IMR-90 (cell line): ENCODE data around the gene ACOT12. TPM values are rescaled to one million over a fixed set of nuclear protein-coding genes. Genes with fewer than 3 reads are reported as not detected.
"Not testable (repeated sequence)": the region's sequence is repeated elsewhere in the genome, so short reads cannot be mapped to it uniquely, and the experiment has no call there.

Experiments used
- ATAC-seq: fragments of 200-7000 bp; cut with Tn5 transposase; 2 replicates; pipeline ENCODE4 v1.9.1; 2020; ENCODE audit warnings: low read depth, mild to moderate bottlenecking, moderate library complexity
- BruUV-seq: library from RNA; stranded (reverse); fragments of 400-500 nt; replicated peaks from 2 replicates; lab custom pipeline; 2021; lab: Mats Ljungman, UMichigan
- CTCF ChIA-PET: fragments of 300-600 bp; formaldehyde crosslinking; extraction: SDS; loops from one replicate; lab custom pipeline; 2021; ENCODE audit warnings: antibody characterized with exemption; lab: Yijun Ruan, JAX
- POLR2A ChIA-PET: fragments of 300-600 bp; sonication (Branson Sonifier 250); formaldehyde crosslinking; loops from one replicate; lab custom pipeline; 2022; ENCODE audit warnings: antibody characterized with exemption; ENCODE audit not compliant: unreplicated experiment; lab: Charles Lee
- DNase-seq: peaks from one replicate; pipeline ENCODE4 v3.0.0; 2013
- H2AFZ ChIP-seq: replicated peaks from 2 replicates; pipeline ENCODE3; 2013; ENCODE audit warnings: low read length, mild to moderate bottlenecking; ENCODE audit not compliant: poor library complexity
- H2AK5ac ChIP-seq: 2 replicates; pipeline ENCODE4 v1.6.1; 2013; ENCODE audit warnings: low read depth, low read length, inconsistent platforms
- H2AK9ac ChIP-seq: replicated peaks from 2 replicates; pipeline ENCODE3; 2013; ENCODE audit warnings: mild to moderate bottlenecking, low read depth, low read length, moderate library complexity; ENCODE audit not compliant: poor library complexity
- H2BK120ac ChIP-seq: 2 replicates; pipeline ENCODE4 v1.6.1; 2013; ENCODE audit warnings: low read depth, low read length, inconsistent platforms
- H2BK15ac ChIP-seq: 3 replicates; pipeline ENCODE4 v1.6.1; 2013; ENCODE audit warnings: low read depth, low read length, inconsistent platforms
- H2BK20ac ChIP-seq: 2 replicates; pipeline ENCODE4 v1.6.1; 2013; ENCODE audit warnings: low read depth, mild to moderate bottlenecking, inconsistent platforms, low read length, moderate library complexity
- H2BK5ac ChIP-seq: 2 replicates; pipeline ENCODE4 v1.6.1; 2013; ENCODE audit warnings: mild to moderate bottlenecking, low read depth, low read length, inconsistent platforms; ENCODE audit not compliant: poor library complexity, severe bottlenecking
- H3K14ac ChIP-seq: replicated peaks from 2 replicates; pipeline ENCODE4 v1.6.1; 2013; ENCODE audit warnings: low read depth, low read length, inconsistent platforms
- H3K18ac ChIP-seq: 2 replicates; pipeline ENCODE4 v1.6.1; 2013; ENCODE audit warnings: low read depth, low read length, control low read depth
- H3K23ac ChIP-seq: 2 replicates; pipeline ENCODE4 v1.6.1; 2013; ENCODE audit warnings: low read depth, low read length, inconsistent platforms
- H3K27ac ChIP-seq: 2 replicates; pipeline ENCODE4 v1.5.1; 2013; ENCODE audit warnings: mild to moderate bottlenecking, control low read depth, low read length; ENCODE audit not compliant: insufficient read depth
- H3K27me3 ChIP-seq: 2 replicates; pipeline ENCODE4 v1.6.1; 2013; ENCODE audit warnings: low read length; ENCODE audit not compliant: control insufficient read depth, insufficient read depth
- H3K36me3 ChIP-seq: 2 replicates; pipeline ENCODE4 v1.6.1; 2013; ENCODE audit warnings: low read length, mixed read lengths; ENCODE audit not compliant: control insufficient read depth, insufficient read depth
- H3K4ac ChIP-seq: 2 replicates; pipeline ENCODE4 v1.6.1; 2013; ENCODE audit warnings: low read depth, low read length, inconsistent platforms
- H3K4me1 ChIP-seq: 2 replicates; pipeline ENCODE4 v1.6.1; 2013; ENCODE audit warnings: low read length, mixed read lengths; ENCODE audit not compliant: control insufficient read depth, insufficient read depth
- H3K4me2 ChIP-seq: 2 replicates; pipeline ENCODE4 v1.6.1; 2013; ENCODE audit warnings: low read depth, mild to moderate bottlenecking, control low read depth, low read length, moderate library complexity
- H3K4me3 ChIP-seq: 2 replicates; pipeline ENCODE4 v1.5.1; 2013; ENCODE audit warnings: low read depth, mild to moderate bottlenecking, control low read depth, low read length, moderate library complexity; ENCODE audit not compliant: insufficient read depth
- H3K56ac ChIP-seq: 2 replicates; pipeline ENCODE4 v1.6.1; 2013; ENCODE audit warnings: low read length, inconsistent platforms; ENCODE audit not compliant: insufficient read depth; ENCODE audit errors: extremely low read depth
- H3K79me1 ChIP-seq, 2 experiments: 2 replicates each; pipeline ENCODE4 v1.6.1; 2013; ENCODE audit warnings: low read length in 2 of 2, inconsistent platforms in 1 of 2, low read depth in 1 of 2
- H3K9ac ChIP-seq: 2 replicates; pipeline ENCODE4 v1.6.1; 2013; ENCODE audit warnings: low read depth, low read length, control low read depth
- H3K9me1 ChIP-seq: 2 replicates; pipeline ENCODE4 v1.6.1; 2013; ENCODE audit warnings: low read length, inconsistent platforms; ENCODE audit not compliant: insufficient read depth
- H3K9me3 ChIP-seq: 2 replicates; pipeline ENCODE4 v1.6.1; 2013; ENCODE audit warnings: low read length; ENCODE audit not compliant: control insufficient read depth, insufficient read depth
- H4K20me1 ChIP-seq: 2 replicates; pipeline ENCODE4 v1.6.1; 2013; ENCODE audit warnings: low read length, inconsistent platforms; ENCODE audit not compliant: insufficient read depth
- H4K5ac ChIP-seq: 2 replicates; pipeline ENCODE4 v1.6.1; 2013; ENCODE audit warnings: mild to moderate bottlenecking, low read depth, low read length, control low read depth
- H4K8ac ChIP-seq, 2 experiments: 2 replicates each; pipeline ENCODE4 v1.6.1; 2013; ENCODE audit warnings: low read depth in 2 of 2, low read length in 2 of 2, control low read depth in 1 of 2, inconsistent platforms in 1 of 2
- H4K91ac ChIP-seq: 2 replicates; pipeline ENCODE4 v1.6.1; 2013; ENCODE audit warnings: low read depth, low read length, inconsistent platforms; ENCODE audit not compliant: insufficient read depth
- WGBS, 2 experiments: methylation state at CpG; one replicate each; pipeline versions ENCODE4 v1.1.5 to v1.1.7; 2013; ENCODE audit warnings: missing lambda C conversion rate in 2 of 2; ENCODE audit not compliant: insufficient read length in 1 of 2; ENCODE audit errors: extremely low coverage in 2 of 2; 5-methylcytosine and 5-hydroxymethylcytosine counted together
- dilution Hi-C: fragments of 300-500 bp; cut with HindIII; formaldehyde crosslinking; loops from one replicate; pipeline ENCODE4 v1.14.3; 2018; ENCODE audit warnings: low sequenced_read_pairs; ENCODE audit not compliant: unreplicated experiment
- in situ Hi-C: fragments of 300-500 bp; cut with MboI; formaldehyde crosslinking; loops from 3 replicates; pipeline ENCODE4 v1.14.3; 2019; ENCODE audit warnings: low sequenced_read_pairs, inconsistent platforms, mixed read lengths
- intact Hi-C: fragments of 100-400 bp; cut with micrococcal nuclease; formaldehyde crosslinking; loops from 2 replicates; pipeline ENCODE4 v1.10.0; 2022
- polyA plus RNA-seq, 3 experiments: library from polyadenylated mRNA; depleted of rRNA; stranded (reverse); fragments of >200 nt; gene quantifications; 2 replicates each; pipeline ENCODE4 v1.2.3, GENCODE V29; 2012; ENCODE audit warnings: low replicate concordance in 1 of 3
- total RNA-seq: library from RNA; depleted of rRNA; stranded (reverse); fragments of >200 nt; gene quantifications from 2 replicates; pipeline ENCODE4 v1.2.3, GENCODE V29; 2012

Gene ACOT12
- total and polyA plus RNA-seq, 2 of the 4 experiments (the other 2 are of a cell fraction): not detected

- H4K91ac ChIP-seq, H2BK120ac ChIP-seq, POLR2A ChIA-PET, H3K23ac ChIP-seq, H3K9me3 ChIP-seq, H2AFZ ChIP-seq, H2AK5ac ChIP-seq, H3K56ac ChIP-seq, H2BK5ac ChIP-seq, H3K4me1 ChIP-seq, ATAC-seq, H3K27me3 ChIP-seq, H3K9ac ChIP-seq, CTCF ChIA-PET, DNase-seq, H2BK20ac ChIP-seq, dilution Hi-C loops, H2AK9ac ChIP-seq, H4K20me1 ChIP-seq, H3K14ac ChIP-seq, H3K4me3 ChIP-seq, H4K8ac ChIP-seq, BruUV-seq, H4K5ac ChIP-seq, H3K27ac ChIP-seq, H3K36me3 ChIP-seq, H3K9me1 ChIP-seq, in situ Hi-C loops, H3K18ac ChIP-seq, H3K4me2 ChIP-seq, H3K79me1 ChIP-seq, H2BK15ac ChIP-seq, intact Hi-C loops, H3K4ac ChIP-seq: not testable (repeated sequence)
- whole genome bisulfite sequencing, 2 experiments: no CpG with 5 or more reads among the region's 4 CpGs
Measured at GRCh38 chr5:81407811-81408210, 13.9 kb upstream of the ACOT12 start.
